ENCODE results near the gene EMC8.

DNA sequence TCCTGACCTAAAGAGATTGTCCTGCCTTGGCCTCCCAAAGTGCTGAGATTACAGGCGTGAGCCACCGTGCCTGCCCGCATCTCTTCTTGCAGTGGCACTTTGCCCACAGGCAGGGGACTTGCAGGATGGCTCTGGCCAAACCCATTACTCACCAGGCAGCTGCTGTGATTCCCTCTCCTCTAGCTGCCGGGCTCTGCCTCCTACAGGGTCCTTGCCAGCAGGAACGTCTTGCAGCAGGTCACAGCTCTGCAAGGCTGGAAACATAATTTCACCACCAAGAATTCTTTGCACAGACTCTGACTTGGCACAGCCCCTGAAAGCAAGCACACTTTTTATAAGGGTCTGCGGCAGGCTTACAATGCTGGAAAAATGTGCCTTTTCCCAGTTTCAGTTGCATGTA, 20.4 kb upstream of the EMC8 start:
- TF ChIP-seq CTBP1 (IDR thresholded peaks at IDR 0.05; ENCODE audit: borderline replicate concordance) (no peak), SUZ12 (IDR thresholded peaks at IDR 0.05) (no peak), HDGF (IDR thresholded peaks at IDR 0.05; ENCODE audit: borderline replicate concordance) (no peak), FOXA1 (IDR thresholded peaks at IDR 0.05) (no peak), NFRKB (IDR thresholded peaks at IDR 0.05) (no peak), TARDBP (IDR thresholded peaks at IDR 0.05) (no peak), SP1 (IDR thresholded peaks at IDR 0.05) (no peak)
